ENCODE results near the gene DAP. TPM values are rescaled to one million over a fixed set of nuclear protein-coding genes. Genes with fewer than 3 reads are reported as not detected.

Gene DAP
- total and polyA plus RNA-seq, 4 donors: 36.6 to 122 (median 101) TPM

GRCh38 chr5:10662661-10663488, 98.2 kb downstream of the DAP start:
- Histone ChIP-seq H3K27ac (ENCODE audit: low read depth in 1 of 2, low read length in 2 of 2) (peak overlapping the region in 1 of 2 donors; percentile 70), H3K4me3 (ENCODE audit: low read depth in 1 of 3, low read length in 3 of 3) (no peak overlapping the region), H3K9ac (ENCODE audit: low read depth in 1 of 2, low read length in 2 of 2) (no peak overlapping the region), H3K4me1 (ENCODE audit: control insufficient read depth in 4 of 4, insufficient read depth in 4 of 4, low read length in 3 of 4) (peaks cover 5 to 13% (median 7%) of the 10 kb centered on the region in 4 donors), H3K9me3 (ENCODE audit: control insufficient read depth in 4 of 4, low read length in 3 of 4) (no peaks in the 10 kb centered on the region), H3K36me3 (ENCODE audit: control insufficient read depth in 4 of 4, insufficient read depth in 3 of 4, low read depth in 1 of 4, low read length in 3 of 4) (no peaks in the 10 kb centered on the region), H3K27me3 (ENCODE audit: control insufficient read depth in 4 of 4, insufficient read depth in 4 of 4, low read length in 3 of 4) (no peaks in the 10 kb centered on the region)
- DNase-seq (ENCODE audit: low spot score): no peak
- TF ChIP-seq TAF1 (conservative IDR thresholded peaks at IDR 0.05) (no peak), RAD21 (IDR thresholded peaks at IDR 0.05) (no peak), FOXA1 (IDR thresholded peaks at IDR 0.05) (no peak), FOXA2 (IDR thresholded peaks at IDR 0.05) (no peak), YY1 (IDR thresholded peaks at IDR 0.05) (no peak), JUND (IDR thresholded peaks at IDR 0.05) (no peak), HNF4A (conservative IDR thresholded peaks at IDR 0.05) (no peak), SP1 (IDR thresholded peaks at IDR 0.05) (no peak), CTCF (IDR thresholded peaks at IDR 0.05; ENCODE audit: low read depth, low read length, missing input control) (no peak), HNF4G (IDR thresholded peaks at IDR 0.05) (no peak), ATF3 (IDR thresholded peaks at IDR 0.05) (no peak), ZBTB33 (IDR thresholded peaks at IDR 0.05) (no peak), RXRA (IDR thresholded peaks at IDR 0.05) (no peak), REST (IDR thresholded peaks at IDR 0.05) (no peak)
- whole genome bisulfite sequencing: 91% methylated on average over 10 of the region's 10 CpGs

GRCh38 chr5:10662083-10662482, 99.0 kb downstream of the DAP start:
- Histone ChIP-seq H3K9ac (ENCODE audit: low read depth in 1 of 2, low read length in 2 of 2) (no peak overlapping the region), H3K4me1 (ENCODE audit: control insufficient read depth in 4 of 4, insufficient read depth in 4 of 4, low read length in 3 of 4) (peaks cover 5 to 13% (median 7%) of the 10 kb centered on the region in 4 donors), H3K27ac (ENCODE audit: low read depth in 1 of 2, low read length in 2 of 2) (no peak overlapping the region), H3K36me3 (ENCODE audit: control insufficient read depth in 4 of 4, insufficient read depth in 3 of 4, low read depth in 1 of 4, low read length in 3 of 4) (no peaks in the 10 kb centered on the region), H3K9me3 (ENCODE audit: control insufficient read depth in 4 of 4, low read length in 3 of 4) (no peaks in the 10 kb centered on the region), H3K27me3 (ENCODE audit: control insufficient read depth in 4 of 4, insufficient read depth in 4 of 4, low read length in 3 of 4) (no peaks in the 10 kb centered on the region), H3K4me3 (ENCODE audit: low read depth in 1 of 3, low read length in 3 of 3) (no peak overlapping the region)
- TF ChIP-seq ZBTB33 (IDR thresholded peaks at IDR 0.05) (no peak), GABPA (IDR thresholded peaks at IDR 0.05 in 1 of 2, conservative IDR thresholded peaks at IDR 0.05 in 1 of 2) (no peak), NR2F2 (IDR thresholded peaks at IDR 0.05) (no peak), FOXA2 (IDR thresholded peaks at IDR 0.05) (no peak), HNF4G (IDR thresholded peaks at IDR 0.05) (no peak), FOXA1 (IDR thresholded peaks at IDR 0.05) (no peak)
- no peak for DNase-seq (ENCODE audit: low spot score)
- WGBS: 96% methylated on average over 11 of the region's 11 CpGs
